Testis (tissue), 2 donors: ENCODE results near the gene PUSL1.

Experiments
- CTCF ChIP-seq, 3 experiments: fragments of 450-650 bp in 2 of 3; fragments of 200-600 bp in 1 of 3; sonication (generic) in 1 of 3; IDR thresholded peaks; one replicate each; pipeline ENCODE4 v1.5.1; 2016 to 2019; ENCODE audit warnings: antibody characterized with exemption in 3 of 3, mild to moderate bottlenecking in 2 of 3, moderate library complexity in 1 of 3
- POLR2A ChIP-seq: fragments of 450-650 bp; IDR thresholded peaks from one replicate; pipeline ENCODE4 v1.6.1; 2017; ENCODE audit warnings: antibody characterized with exemption, mild to moderate bottlenecking, moderate library complexity

DNA sequence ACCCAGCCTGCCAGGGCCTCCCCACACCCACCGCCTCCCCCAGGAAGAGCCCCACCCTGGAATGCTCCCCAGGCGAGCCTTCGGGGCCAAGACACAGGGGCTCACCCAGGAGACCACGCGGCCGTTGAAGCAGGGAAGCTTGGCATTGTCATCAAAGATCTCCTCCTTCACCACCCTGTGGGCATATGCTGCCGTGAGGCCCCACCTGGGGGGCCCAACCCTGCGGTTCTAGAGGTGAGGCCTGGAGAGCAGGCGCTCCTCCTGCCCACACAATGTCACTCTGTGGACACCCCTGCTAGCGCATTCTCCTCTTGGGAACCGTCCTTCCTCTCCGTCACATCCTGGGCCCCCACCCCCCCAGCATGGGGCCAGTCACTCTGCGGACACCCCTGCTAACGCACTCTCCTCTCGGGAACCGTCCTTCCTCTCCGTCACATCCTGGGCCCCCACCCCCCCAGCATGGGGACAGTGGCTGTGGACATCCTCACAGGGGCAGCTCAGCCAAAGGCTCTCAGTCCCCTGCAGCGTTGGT is 34.3 kb downstream of the PUSL1 start:
- TF ChIP-seq CTCF (IDR thresholded peaks at IDR 0.05) = no peak
- no peak for TF ChIP-seq POLR2A
